ENCODE measurements around the gene OR13C9. TPM values are rescaled to one million over a fixed set of nuclear protein-coding genes. Genes with fewer than 3 reads are reported as not detected.

Gene OR13C9
- polyA plus RNA-seq, 3 donors, result not detected

DNA sequence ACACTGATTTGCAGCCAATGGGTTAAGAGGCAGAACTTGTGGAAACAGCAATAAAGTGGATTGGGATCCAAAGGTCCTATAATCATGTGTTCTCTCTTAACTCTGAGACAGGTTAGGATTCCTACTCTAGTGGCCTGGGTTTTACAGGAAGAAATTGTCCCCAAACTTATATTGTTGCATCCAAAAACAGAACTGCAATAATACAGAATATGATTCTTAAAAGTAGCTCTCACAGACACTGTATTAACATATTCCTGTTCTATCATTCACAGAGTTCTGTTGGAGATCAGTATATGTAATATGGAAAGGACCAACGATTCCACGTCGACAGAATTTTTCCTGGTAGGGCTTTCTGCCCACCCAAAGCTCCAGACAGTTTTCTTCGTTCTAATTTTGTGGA, 49.1 kb downstream of the OR13C9 start, which contains the start of gene OR13C8:
TSS of gene OR13C8 (plus strand) at position 301 of the 400 bp plus-strand sequence. CDS start at position 301, 0 bp downstream.
- DNase-seq (ENCODE audit: extremely low read depth in 1 of 11, low read depth in 9 of 11, low spot score in 4 of 11), result no peak

Other genes with a start within 250 kb of the OR13C9 start
- not detected for gene OR13F1, start 113.9 kb downstream of the OR13C9 start, polyA plus RNA-seq (ENCODE audit: insufficient read length in 3 of 3)
- not detected for gene OR13C4, start 91.0 kb downstream of the OR13C9 start, polyA plus RNA-seq (ENCODE audit: insufficient read length in 3 of 3)
- gene OR13C3, start 81.3 kb downstream of the OR13C9 start, polyA plus RNA-seq (ENCODE audit: insufficient read length in 3 of 3), result not detected
- gene OR13C8, start 49.0 kb downstream of the OR13C9 start, polyA plus RNA-seq (ENCODE audit: insufficient read length in 3 of 3), result not detected
- not detected for gene OR13C5, start 18.8 kb downstream of the OR13C9 start, polyA plus RNA-seq (ENCODE audit: insufficient read length in 3 of 3)
- gene OR13C2, start 12.6 kb downstream of the OR13C9 start, polyA plus RNA-seq (ENCODE audit: insufficient read length in 3 of 3), result not detected
- not detected for gene OR13D1, start 76.3 kb upstream of the OR13C9 start, polyA plus RNA-seq (ENCODE audit: insufficient read length in 3 of 3)
- gene NIPSNAP3A, start 129.5 kb upstream of the OR13C9 start, polyA plus RNA-seq (ENCODE audit: insufficient read length in 3 of 3), result 10 to 100 TPM; 46.8 to 60.2 (median 48.4) TPM
- 10 to 100 TPM in 2 of 3 donors, 1 to 10 TPM in 1; 9.2 to 16.3 (median 12.6) TPM for gene NIPSNAP3B, start 145.9 kb upstream of the OR13C9 start, polyA plus RNA-seq (ENCODE audit: insufficient read length in 3 of 3)

Data from renal cortex interstitium (tissue), 11 donors.